ENCODE data around the gene GMPPA. TPM values are rescaled to one million over a fixed set of nuclear protein-coding genes. Genes with fewer than 3 reads are reported as not detected.
A peak's percentile ranks its signal among the peaks of the same experiment; 100 is the strongest.

Gene GMPPA
- total RNA-seq, 1 experiment from 2014 or later, result 78.1 TPM

GRCh38 chr2:219475278-219475677 is 23.4 kb upstream of the GMPPA start:
- BruUV-seq (replicated peaks), result no TSS peak
- intact Hi-C loops (cut with micrococcal nuclease), result no loop called here
- TF ChIP-seq EZH2phosphoT487 (IDR thresholded peaks at IDR 0.05; ENCODE audit: borderline replicate concordance, low read length) (no peak), CTCF (conservative IDR thresholded peaks at IDR 0.05; ENCODE audit: low read depth, low read length) (no peak), EZH2 (IDR thresholded peaks at IDR 0.05; ENCODE audit: low read length, unreplicated experiment) (no peak)
- POLR2A ChIA-PET (ENCODE audit: unreplicated experiment), result no interaction called here
- DNase-seq (no peak), ATAC-seq (no peak)
- H3K36me3 ChIP-seq (ENCODE audit: low read depth, low read length), result no peaks in the 10 kb centered on the region
- H3K27ac ChIP-seq (ENCODE audit: low read length), result no peak overlapping the region
- CTCF ChIA-PET, result no interaction called here
- H3K9me3 ChIP-seq (ENCODE audit: low read length), result no peaks in the 10 kb centered on the region
- 0 out of 2 replicates have a peak, but pooled peaks cover 4% of the 10 kb centered on the region for H3K4me1 ChIP-seq (ENCODE audit: insufficient read depth, low read length)
- H3K4me3 ChIP-seq (ENCODE audit: low read length), result no peak overlapping the region
- H3K4me2 ChIP-seq (ENCODE audit: low read length), result no peak overlapping the region
- H3K79me2 ChIP-seq (ENCODE audit: low read length), result no peaks in the 10 kb centered on the region
- H3F3A ChIP-seq (ENCODE audit: low read length, unreplicated experiment), result no peaks in the 10 kb centered on the region
- no peak overlapping the region for H3K9ac ChIP-seq (ENCODE audit: low read length)
- no peaks in the 10 kb centered on the region for H3K27me3 ChIP-seq (ENCODE audit: low read length)
- H4K20me1 ChIP-seq (ENCODE audit: low read length), result no peaks in the 10 kb centered on the region
- H2AFZ ChIP-seq (ENCODE audit: low read length), result no peak overlapping the region
- H3K9me2 ChIP-seq (replicated peaks; ENCODE audit: low read length), result no peaks in the 10 kb centered on the region

GRCh38 chr2:219475697-219476651 is 22.7 kb upstream of the GMPPA start:
- no peaks in the 10 kb centered on the region for H3K9me2 ChIP-seq (replicated peaks; ENCODE audit: low read length)
- H3K4me3 ChIP-seq (ENCODE audit: low read length), result no peak overlapping the region
- H3K27ac ChIP-seq (ENCODE audit: low read length), result no peak overlapping the region
- no peak overlapping the region for H3K9ac ChIP-seq (ENCODE audit: low read length)
- TF ChIP-seq EZH2 (IDR thresholded peaks at IDR 0.05; ENCODE audit: low read length, unreplicated experiment) (no peak), EZH2phosphoT487 (IDR thresholded peaks at IDR 0.05; ENCODE audit: borderline replicate concordance, low read length) (no peak), CTCF (conservative IDR thresholded peaks at IDR 0.05; ENCODE audit: low read depth, low read length) (peak; percentile 95)
- ATAC-seq (peak; percentile 79), DNase-seq (peak; percentile 76)
- H3K4me2 ChIP-seq (ENCODE audit: low read length), result peak overlapping the region; percentile 46
- no peaks in the 10 kb centered on the region for H3F3A ChIP-seq (ENCODE audit: low read length, unreplicated experiment)
- intact Hi-C loops (cut with micrococcal nuclease), result loop anchor here (1.0 kb wide), 1 partner anchor 54 kb away; no protein-coding TSS in a partner anchor
- no TSS peak for BruUV-seq (replicated peaks)
- H3K4me1 ChIP-seq (ENCODE audit: insufficient read depth, low read length), result 0 out of 2 replicates have a peak, but pooled peaks cover 4% of the 10 kb centered on the region
- no peaks in the 10 kb centered on the region for H3K36me3 ChIP-seq (ENCODE audit: low read depth, low read length)
- H4K20me1 ChIP-seq (ENCODE audit: low read length), result no peaks in the 10 kb centered on the region
- CTCF ChIA-PET, result interaction anchor here (0.5 to 1.2 kb wide), 6 partner anchors 23 to 500 kb away, joined by 3 to 7 read pairs (median 4); partner anchors contain the start of gene GMPPA
- H3K27me3 ChIP-seq (ENCODE audit: low read length), result no peaks in the 10 kb centered on the region
- POLR2A ChIA-PET (ENCODE audit: unreplicated experiment), result interaction anchor here (0.6 to 0.8 kb wide), 2 partner anchors 23 to 24 kb away, joined by 3 to 9 read pairs; partner anchors contain the start of gene GMPPA
- no peaks in the 10 kb centered on the region for H3K79me2 ChIP-seq (ENCODE audit: low read length)
- H3K9me3 ChIP-seq (ENCODE audit: low read length), result no peaks in the 10 kb centered on the region
- H2AFZ ChIP-seq (ENCODE audit: low read length), result no peak overlapping the region

Data from PC-3 (cell line).